ENCODE data around the gene AK2.

The AK2 gene

GRCh38 chr1:33045814-33046213, 9.1 kb upstream of the AK2 start:
- H3K36me3 Mint-ChIP-seq (ENCODE audit: low read depth): no peaks in the 10 kb centered on the region

GRCh38 chr1:33045246-33045645, 8.6 kb upstream of the AK2 start:
- Mint-ChIP-seq H3K27me3 (ENCODE audit: low read depth) (no peaks in the 10 kb centered on the region), H3K4me3 (peak overlapping the region; percentile 30), H3K36me3 (ENCODE audit: low read depth) (no peaks in the 10 kb centered on the region), H3K4me1 (ENCODE audit: low read depth) (peaks cover 21% of the 10 kb centered on the region), H3K27ac (no peak overlapping the region), H3K9me3 (no peaks in the 10 kb centered on the region)
- no peak for DNase-seq (ENCODE audit: low spot score)

More at GRCh38 chr1:33045814-33046213, 9.1 kb upstream of the AK2 start:
- Mint-ChIP-seq H3K4me1 (ENCODE audit: low read depth) (peaks cover 26% of the 10 kb centered on the region), H3K27ac (peak overlapping the region; percentile 36), H3K9me3 (no peaks in the 10 kb centered on the region), H3K4me3 (peak overlapping the region; percentile 30), H3K27me3 (ENCODE audit: low read depth) (no peaks in the 10 kb centered on the region)
- DNase-seq (ENCODE audit: low spot score): no peak

GRCh38 chr1:33043267-33044092, 6.8 kb upstream of the AK2 start:
- peaks cover 17% of the 10 kb centered on the region for H3K4me1 Mint-ChIP-seq (ENCODE audit: low read depth)
- no peak overlapping the region for H3K27ac Mint-ChIP-seq
- no peak overlapping the region for H3K4me3 Mint-ChIP-seq
- no peaks in the 10 kb centered on the region for H3K27me3 Mint-ChIP-seq (ENCODE audit: low read depth)
- no peaks in the 10 kb centered on the region for H3K9me3 Mint-ChIP-seq
- H3K36me3 Mint-ChIP-seq (ENCODE audit: low read depth): no peaks in the 10 kb centered on the region
- no peak for DNase-seq (ENCODE audit: low spot score)

- no peak for DNase-seq (ENCODE audit: low spot score)
- Mint-ChIP-seq H3K4me1 (ENCODE audit: low read depth) (peaks cover 17% of the 10 kb centered on the region), H3K36me3 (ENCODE audit: low read depth) (no peaks in the 10 kb centered on the region), H3K27me3 (ENCODE audit: low read depth) (no peaks in the 10 kb centered on the region), H3K4me3 (no peak overlapping the region), H3K9me3 (no peaks in the 10 kb centered on the region), H3K27ac (no peak overlapping the region)
These were observed 6.1 kb upstream of the AK2 start for GRCh38 chr1:33042831-33043230.

DNA sequence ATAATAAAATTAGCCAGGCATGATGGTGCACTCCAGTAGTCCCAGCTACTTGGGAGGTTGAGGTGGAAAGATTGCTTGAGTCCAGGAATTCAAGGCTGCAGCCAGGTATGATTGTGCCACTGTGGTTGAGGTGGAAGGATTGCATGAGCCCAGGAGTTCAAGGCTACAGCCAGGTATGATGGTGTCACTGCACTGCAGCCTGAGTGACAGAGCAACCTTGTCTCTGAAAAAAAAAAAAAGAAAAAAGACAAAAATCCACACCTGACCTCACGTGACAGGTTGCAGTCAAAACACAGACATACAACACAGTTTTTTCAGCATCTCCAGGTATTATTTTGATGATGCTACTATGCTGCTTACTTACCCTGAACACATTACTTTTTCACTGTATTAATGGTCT, 4.3 kb upstream of the AK2 start:
- Mint-ChIP-seq H3K27ac (no peak overlapping the region), H3K27me3 (ENCODE audit: low read depth) (no peaks in the 10 kb centered on the region), H3K4me1 (ENCODE audit: low read depth) (peaks cover 18% of the 10 kb centered on the region), H3K4me3 (no peak overlapping the region), H3K36me3 (ENCODE audit: low read depth) (peaks cover 7% of the 10 kb centered on the region), H3K9me3 (peaks cover 3% of the 10 kb centered on the region)
- DNase-seq (ENCODE audit: low spot score): no peak

GRCh38 chr1:33039840-33040239, 3.2 kb upstream of the AK2 start:
- Mint-ChIP-seq H3K27me3 (ENCODE audit: low read depth) (no peaks in the 10 kb centered on the region), H3K27ac (no peak overlapping the region), H3K9me3 (peaks cover 3% of the 10 kb centered on the region), H3K4me1 (ENCODE audit: low read depth) (peaks cover 17% of the 10 kb centered on the region), H3K36me3 (ENCODE audit: low read depth) (peaks cover 11% of the 10 kb centered on the region), H3K4me3 (no peak overlapping the region)
- DNase-seq (ENCODE audit: low spot score): no peak

GRCh38 chr1:33036051-33036525, 595 bp downstream of the AK2 start:
- H3K27ac Mint-ChIP-seq: peak overlapping the region; percentile 91
- peak overlapping the region; percentile 86 for H3K4me3 Mint-ChIP-seq
- peaks cover 28% of the 10 kb centered on the region for H3K36me3 Mint-ChIP-seq (ENCODE audit: low read depth)
- H3K27me3 Mint-ChIP-seq (ENCODE audit: low read depth): no peaks in the 10 kb centered on the region
- H3K4me1 Mint-ChIP-seq (ENCODE audit: low read depth): peaks cover 35% of the 10 kb centered on the region
- peaks cover 3% of the 10 kb centered on the region for H3K9me3 Mint-ChIP-seq
- peak; percentile 13 for DNase-seq (ENCODE audit: low spot score)

DNA sequence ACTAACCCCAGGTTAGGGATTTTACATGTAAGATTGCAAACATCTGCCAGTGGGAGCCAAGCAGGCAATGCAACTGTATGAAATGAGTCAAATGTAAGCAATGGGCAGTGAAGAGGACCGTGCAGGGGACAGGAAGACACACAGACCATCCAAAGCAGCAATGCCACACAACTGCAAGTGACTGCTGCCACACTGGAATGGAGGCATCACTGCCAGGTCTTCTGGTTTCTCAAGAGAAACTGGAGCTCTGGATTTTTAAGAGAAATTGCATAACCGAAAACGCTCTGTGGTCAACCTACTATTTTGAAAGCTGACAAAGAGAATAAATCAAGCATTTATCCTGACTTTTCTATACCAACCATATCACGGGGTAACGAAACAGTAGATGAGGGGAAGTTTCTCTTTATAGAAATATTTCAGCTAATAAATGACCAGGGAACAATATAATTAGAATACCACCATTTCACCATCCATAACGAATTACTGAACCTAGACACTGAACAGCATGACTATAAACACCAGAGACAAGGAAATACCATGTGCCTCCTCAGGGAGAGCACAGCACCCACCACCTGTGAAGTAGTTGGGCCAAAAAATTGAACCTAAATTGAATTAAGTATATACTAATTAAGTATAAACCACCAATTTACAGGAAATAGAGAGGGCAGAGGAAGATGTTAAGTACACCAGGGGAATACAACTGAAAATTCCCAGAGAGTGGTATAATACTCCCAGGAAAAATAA, 4.4 kb downstream of the AK2 start:
- no peak for DNase-seq (ENCODE audit: low spot score)
- H3K27me3 Mint-ChIP-seq (ENCODE audit: low read depth): no peaks in the 10 kb centered on the region
- no peak overlapping the region for H3K27ac Mint-ChIP-seq
- peaks cover 50% of the 10 kb centered on the region for H3K4me1 Mint-ChIP-seq (ENCODE audit: low read depth)
- no peak overlapping the region for H3K4me3 Mint-ChIP-seq
- H3K36me3 Mint-ChIP-seq (ENCODE audit: low read depth): peaks cover 54% of the 10 kb centered on the region
- peaks cover 3% of the 10 kb centered on the region for H3K9me3 Mint-ChIP-seq

DNA sequence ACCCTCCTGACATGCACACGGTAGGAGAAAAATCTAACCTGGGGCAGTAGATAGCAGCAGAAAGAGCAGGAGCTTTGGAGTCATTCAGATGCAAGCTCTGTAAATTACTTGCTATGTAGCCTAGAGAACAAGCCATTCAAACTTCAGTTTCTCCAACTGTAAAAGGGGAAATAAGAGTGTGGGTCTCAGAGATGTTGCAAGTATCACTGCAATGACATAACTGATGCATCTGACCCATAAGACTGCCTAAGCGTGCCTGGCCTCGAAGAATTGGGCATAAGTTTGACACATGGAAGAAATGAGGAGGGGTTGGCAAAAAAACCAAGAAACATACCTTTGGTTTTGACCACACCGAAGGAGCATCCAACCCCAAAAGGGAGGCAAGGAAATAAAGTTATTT, 5.2 kb downstream of the AK2 start:
- Mint-ChIP-seq H3K9me3 (no peaks in the 10 kb centered on the region), H3K27me3 (ENCODE audit: low read depth) (no peaks in the 10 kb centered on the region), H3K4me3 (no peak overlapping the region), H3K27ac (no peak overlapping the region), H3K36me3 (ENCODE audit: low read depth) (peaks cover 52% of the 10 kb centered on the region), H3K4me1 (ENCODE audit: low read depth) (peaks cover 47% of the 10 kb centered on the region)
- DNase-seq (ENCODE audit: low spot score): no peak

DNA sequence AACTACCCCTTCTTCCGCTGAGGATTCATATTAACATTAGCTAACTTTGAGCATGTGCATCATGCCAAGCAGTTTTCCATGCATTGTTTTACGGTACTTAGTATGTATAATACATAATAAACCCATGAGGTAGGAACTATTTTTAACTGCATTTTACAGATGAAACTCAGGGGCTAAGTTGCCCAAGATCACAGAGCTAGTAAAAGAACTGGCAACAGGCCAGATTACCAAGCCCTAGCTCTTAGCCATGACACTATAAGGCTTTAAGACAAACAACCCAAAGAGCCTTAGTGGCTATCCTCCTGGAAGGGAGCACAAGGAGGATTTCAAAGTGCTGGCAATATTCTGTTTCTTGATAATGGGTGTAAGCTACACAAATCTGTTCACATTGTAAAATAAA, 6.1 kb downstream of the AK2 start:
- Mint-ChIP-seq H3K4me3 (no peak overlapping the region), H3K36me3 (ENCODE audit: low read depth) (peaks cover 49% of the 10 kb centered on the region), H3K27me3 (ENCODE audit: low read depth) (no peaks in the 10 kb centered on the region), H3K9me3 (no peaks in the 10 kb centered on the region), H3K4me1 (ENCODE audit: low read depth) (peaks cover 49% of the 10 kb centered on the region), H3K27ac (no peak overlapping the region)
- DNase-seq (ENCODE audit: low spot score): no peak

- Mint-ChIP-seq H3K4me1 (ENCODE audit: low read depth) (peaks cover 48% of the 10 kb centered on the region), H3K27me3 (ENCODE audit: low read depth) (no peaks in the 10 kb centered on the region), H3K27ac (no peak overlapping the region), H3K9me3 (no peaks in the 10 kb centered on the region), H3K36me3 (ENCODE audit: low read depth) (peaks cover 47% of the 10 kb centered on the region), H3K4me3 (no peak overlapping the region)
- no peak for DNase-seq (ENCODE audit: low spot score)
These were observed 6.8 kb downstream of the AK2 start for GRCh38 chr1:33029921-33030320.

- Mint-ChIP-seq H3K27ac (no peak overlapping the region), H3K27me3 (ENCODE audit: low read depth) (no peaks in the 10 kb centered on the region), H3K4me3 (no peak overlapping the region), H3K4me1 (ENCODE audit: low read depth) (peaks cover 49% of the 10 kb centered on the region), H3K9me3 (no peaks in the 10 kb centered on the region), H3K36me3 (ENCODE audit: low read depth) (peaks cover 50% of the 10 kb centered on the region)
- DNase-seq (ENCODE audit: low spot score): no peak
These were observed 7.5 kb downstream of the AK2 start for GRCh38 chr1:33029209-33029608.

DNA sequence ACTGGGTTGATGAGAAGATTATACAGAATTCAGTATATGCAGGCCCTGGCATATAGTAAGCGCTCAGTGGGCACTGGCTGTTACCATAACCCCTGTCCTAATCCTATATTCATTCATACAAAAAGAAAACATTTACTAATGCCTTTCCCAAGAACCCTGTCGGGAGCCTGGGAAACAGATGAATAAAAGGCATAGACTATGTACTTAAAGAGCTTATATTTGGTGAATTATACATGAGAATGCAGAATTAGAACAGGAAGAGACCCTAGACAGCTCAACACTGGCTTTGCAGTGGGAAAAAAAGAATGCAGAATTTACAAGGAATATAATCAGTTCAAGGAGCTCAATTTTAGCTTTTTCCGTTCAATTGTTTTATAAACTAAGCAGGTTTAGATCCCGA, 10.9 kb downstream of the AK2 start:
- H3K9me3 Mint-ChIP-seq: no peaks in the 10 kb centered on the region
- H3K36me3 Mint-ChIP-seq (ENCODE audit: low read depth): peaks cover 60% of the 10 kb centered on the region

GRCh38 chr1:33025180-33025569, 11.5 kb downstream of the AK2 start:
- no peaks in the 10 kb centered on the region for H3K27me3 Mint-ChIP-seq (ENCODE audit: low read depth)
- H3K9me3 Mint-ChIP-seq: no peaks in the 10 kb centered on the region
- H3K4me1 Mint-ChIP-seq (ENCODE audit: low read depth): peaks cover 47% of the 10 kb centered on the region
- H3K27ac Mint-ChIP-seq: peak overlapping the region; percentile 26
- no peak overlapping the region for H3K4me3 Mint-ChIP-seq
- no peak for DNase-seq (ENCODE audit: low spot score)
- peaks cover 60% of the 10 kb centered on the region for H3K36me3 Mint-ChIP-seq (ENCODE audit: low read depth)

More for the DNA sequence above, 10.9 kb downstream of the AK2 start:
- peaks cover 47% of the 10 kb centered on the region for H3K4me1 Mint-ChIP-seq (ENCODE audit: low read depth)
- DNase-seq (ENCODE audit: low spot score): no peak
- H3K27me3 Mint-ChIP-seq (ENCODE audit: low read depth): no peaks in the 10 kb centered on the region
- no peak overlapping the region for H3K27ac Mint-ChIP-seq
- no peak overlapping the region for H3K4me3 Mint-ChIP-seq

All from T-helper 2 cell treated with Interferon-gamma antibody and Interleukin-4, amounts not matched to agents 5 μg/mL and 100 μg/mL, for 36 hours (primary cell).